Measurements from ENCODE around the gene GSE1.

The GSE1 gene

DNA sequence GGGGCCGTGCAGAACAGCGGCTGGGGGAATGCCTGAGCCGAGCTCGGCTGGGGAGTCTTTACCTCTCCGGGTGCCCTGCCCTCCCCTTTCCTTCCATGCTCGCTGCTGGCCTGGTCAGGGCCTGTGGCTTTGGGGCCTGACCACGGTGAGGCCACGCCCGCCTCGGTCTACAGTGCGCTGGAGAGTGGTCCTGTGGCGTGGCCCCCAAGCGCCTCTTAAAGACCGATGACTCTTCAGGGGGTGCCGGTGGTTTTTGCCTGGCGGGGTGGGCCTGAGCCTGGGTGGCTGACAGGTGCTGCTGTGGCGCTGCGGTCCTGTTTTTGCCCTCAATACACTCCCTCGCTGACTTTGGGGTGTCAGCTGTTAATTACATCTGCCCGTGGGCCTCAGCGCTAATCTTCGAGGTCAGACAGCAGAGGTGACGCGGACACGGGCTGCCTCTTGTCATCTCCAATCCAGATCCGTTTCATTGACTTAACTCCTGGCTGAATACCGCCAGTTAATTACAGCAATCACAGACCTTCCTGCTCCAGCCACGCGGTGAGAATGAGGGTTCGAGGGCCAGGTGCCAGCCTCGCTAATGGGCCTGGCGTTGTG, 29.7 kb downstream of the GSE1 start (continued):
- TF ChIP-seq, protein P1, sequence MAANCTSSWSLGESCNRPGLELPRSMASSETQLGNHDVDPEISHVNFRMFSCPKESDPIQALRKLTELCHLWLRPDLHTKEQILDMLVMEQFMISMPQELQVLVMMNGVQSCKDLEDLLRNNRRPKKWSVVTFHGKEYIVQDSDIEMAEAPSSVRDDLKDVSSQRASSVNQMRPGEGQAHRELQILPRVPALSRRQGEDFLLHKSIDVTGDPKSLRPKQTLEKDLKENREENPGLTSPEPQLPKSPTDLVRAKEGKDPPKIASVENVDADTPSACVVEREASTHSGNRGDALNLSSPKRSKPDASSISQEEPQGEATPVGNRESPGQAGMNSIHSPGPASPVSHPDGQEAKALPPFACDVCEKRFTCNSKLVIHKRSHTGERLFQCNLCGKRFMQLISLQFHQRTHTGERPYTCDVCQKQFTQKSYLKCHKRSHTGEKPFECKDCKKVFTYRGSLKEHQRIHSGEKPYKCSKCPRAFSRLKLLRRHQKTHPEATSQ (tag by site-specific recombination; IDR thresholded peaks at IDR 0.05), result no peak
- TF ChIP-seq ZNF701 (tag by site-specific recombination; IDR thresholded peaks at IDR 0.05) (no peak), ZFP37 (tag by site-specific recombination; IDR thresholded peaks at IDR 0.05) (no peak), MZF1 (tag by site-specific recombination; IDR thresholded peaks at IDR 0.05; ENCODE audit: borderline replicate concordance) (no peak), ZSCAN23 (tag by site-specific recombination; IDR thresholded peaks at IDR 0.05) (no peak)

DNA sequence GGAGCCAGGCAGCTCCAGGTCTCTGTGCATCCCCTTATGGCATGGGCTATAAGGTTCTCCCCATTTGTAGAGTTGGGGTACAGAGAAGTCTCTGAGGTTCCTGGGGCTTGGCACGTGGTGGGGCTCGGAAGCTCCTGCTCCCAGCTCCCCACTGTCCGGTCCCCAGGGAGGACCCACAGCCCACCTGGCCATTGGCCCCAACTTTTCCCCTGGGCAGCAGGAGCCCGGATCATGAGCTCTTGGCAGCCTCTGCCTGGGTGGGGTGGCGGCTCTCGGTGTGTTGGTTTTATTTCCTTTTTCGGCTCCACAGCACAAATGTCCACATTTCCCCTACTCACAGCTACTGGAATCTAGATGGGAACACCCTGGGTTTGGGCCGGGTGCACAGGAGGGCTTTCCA, 30.5 kb downstream of the GSE1 start:
- H3K9me3 ChIP-seq (ENCODE audit: control insufficient read depth, insufficient read depth, low read depth, low read length), result no peaks in the 10 kb centered on the region
- no peak overlapping the region for H3K4me3 ChIP-seq (ENCODE audit: low read depth, low read length)
- ChIA-PET CTCF (interaction anchor here (1.1 kb wide), 1 partner anchor 14 kb away, joined by 4 read pairs; no protein-coding TSS in a partner anchor), POLR2A (no interaction called here)
- H3K27ac ChIP-seq (ENCODE audit: extremely low read depth, low read depth, low read length), result no peak overlapping the region
- H3K36me3 ChIP-seq (ENCODE audit: control insufficient read depth in 2 of 2, insufficient read depth in 1 of 2, low read length in 2 of 2), result peaks cover 0 to 77% of the 10 kb centered on the region in 2 experiments; a peak in 2 of 3 replicates
- H3K4me1 ChIP-seq (ENCODE audit: control insufficient read depth, insufficient read depth, low read length), result no peaks in the 10 kb centered on the region
- TF ChIP-seq, protein P2, sequence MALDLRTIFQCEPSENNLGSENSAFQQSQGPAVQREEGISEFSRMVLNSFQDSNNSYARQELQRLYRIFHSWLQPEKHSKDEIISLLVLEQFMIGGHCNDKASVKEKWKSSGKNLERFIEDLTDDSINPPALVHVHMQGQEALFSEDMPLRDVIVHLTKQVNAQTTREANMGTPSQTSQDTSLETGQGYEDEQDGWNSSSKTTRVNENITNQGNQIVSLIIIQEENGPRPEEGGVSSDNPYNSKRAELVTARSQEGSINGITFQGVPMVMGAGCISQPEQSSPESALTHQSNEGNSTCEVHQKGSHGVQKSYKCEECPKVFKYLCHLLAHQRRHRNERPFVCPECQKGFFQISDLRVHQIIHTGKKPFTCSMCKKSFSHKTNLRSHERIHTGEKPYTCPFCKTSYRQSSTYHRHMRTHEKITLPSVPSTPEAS (tag by site-specific recombination; IDR thresholded peaks at IDR 0.05), result no peak
- TF ChIP-seq ZNF157 (tag by site-specific recombination; IDR thresholded peaks at IDR 0.05) (no peak), KLF8 (tag by site-specific recombination; IDR thresholded peaks at IDR 0.05) (no peak), ZNF266 (tag by site-specific recombination; IDR thresholded peaks at IDR 0.05; ENCODE audit: low read depth) (no peak), ZNF248 (tag by site-specific recombination; IDR thresholded peaks at IDR 0.05) (no peak), HOXA7 (CRISPR knock-in tag; IDR thresholded peaks at IDR 0.05; ENCODE audit: borderline replicate concordance) (no peak), ZNF585B (tag by site-specific recombination; IDR thresholded peaks at IDR 0.05) (no peak), ZNF843 (tag by site-specific recombination; IDR thresholded peaks at IDR 0.05) (no peak), ZNF23 (tag by site-specific recombination; IDR thresholded peaks at IDR 0.05; ENCODE audit: borderline replicate concordance) (no peak), ZNF394 (tag by site-specific recombination; IDR thresholded peaks at IDR 0.05; ENCODE audit: borderline replicate concordance) (no peak), SP7 (tag by site-specific recombination; IDR thresholded peaks at IDR 0.05) (no peak), ZNF335 (tag by site-specific recombination; conservative IDR thresholded peaks at IDR 0.05) (no peak), ZNF211 (tag by site-specific recombination; IDR thresholded peaks at IDR 0.05; ENCODE audit: low read depth) (no peak), ZNF133 (tag by site-specific recombination; IDR thresholded peaks at IDR 0.05) (no peak), ZNF558 (tag by site-specific recombination; IDR thresholded peaks at IDR 0.05) (no peak), ZNF140 (tag by site-specific recombination; IDR thresholded peaks at IDR 0.05) (no peak)
- TF ChIP-seq, protein P3, sequence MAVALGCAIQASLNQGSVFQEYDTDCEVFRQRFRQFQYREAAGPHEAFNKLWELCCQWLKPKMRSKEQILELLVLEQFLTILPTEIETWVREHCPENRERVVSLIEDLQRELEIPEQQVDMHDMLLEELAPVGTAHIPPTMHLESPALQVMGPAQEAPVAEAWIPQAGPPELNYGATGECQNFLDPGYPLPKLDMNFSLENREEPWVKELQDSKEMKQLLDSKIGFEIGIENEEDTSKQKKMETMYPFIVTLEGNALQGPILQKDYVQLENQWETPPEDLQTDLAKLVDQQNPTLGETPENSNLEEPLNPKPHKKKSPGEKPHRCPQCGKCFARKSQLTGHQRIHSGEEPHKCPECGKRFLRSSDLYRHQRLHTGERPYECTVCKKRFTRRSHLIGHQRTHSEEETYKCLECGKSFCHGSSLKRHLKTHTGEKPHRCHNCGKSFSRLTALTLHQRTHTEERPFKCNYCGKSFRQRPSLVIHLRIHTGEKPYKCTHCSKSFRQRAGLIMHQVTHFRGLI (tag by site-specific recombination; IDR thresholded peaks at IDR 0.05), result no peak
- TF ChIP-seq, protein P4, sequence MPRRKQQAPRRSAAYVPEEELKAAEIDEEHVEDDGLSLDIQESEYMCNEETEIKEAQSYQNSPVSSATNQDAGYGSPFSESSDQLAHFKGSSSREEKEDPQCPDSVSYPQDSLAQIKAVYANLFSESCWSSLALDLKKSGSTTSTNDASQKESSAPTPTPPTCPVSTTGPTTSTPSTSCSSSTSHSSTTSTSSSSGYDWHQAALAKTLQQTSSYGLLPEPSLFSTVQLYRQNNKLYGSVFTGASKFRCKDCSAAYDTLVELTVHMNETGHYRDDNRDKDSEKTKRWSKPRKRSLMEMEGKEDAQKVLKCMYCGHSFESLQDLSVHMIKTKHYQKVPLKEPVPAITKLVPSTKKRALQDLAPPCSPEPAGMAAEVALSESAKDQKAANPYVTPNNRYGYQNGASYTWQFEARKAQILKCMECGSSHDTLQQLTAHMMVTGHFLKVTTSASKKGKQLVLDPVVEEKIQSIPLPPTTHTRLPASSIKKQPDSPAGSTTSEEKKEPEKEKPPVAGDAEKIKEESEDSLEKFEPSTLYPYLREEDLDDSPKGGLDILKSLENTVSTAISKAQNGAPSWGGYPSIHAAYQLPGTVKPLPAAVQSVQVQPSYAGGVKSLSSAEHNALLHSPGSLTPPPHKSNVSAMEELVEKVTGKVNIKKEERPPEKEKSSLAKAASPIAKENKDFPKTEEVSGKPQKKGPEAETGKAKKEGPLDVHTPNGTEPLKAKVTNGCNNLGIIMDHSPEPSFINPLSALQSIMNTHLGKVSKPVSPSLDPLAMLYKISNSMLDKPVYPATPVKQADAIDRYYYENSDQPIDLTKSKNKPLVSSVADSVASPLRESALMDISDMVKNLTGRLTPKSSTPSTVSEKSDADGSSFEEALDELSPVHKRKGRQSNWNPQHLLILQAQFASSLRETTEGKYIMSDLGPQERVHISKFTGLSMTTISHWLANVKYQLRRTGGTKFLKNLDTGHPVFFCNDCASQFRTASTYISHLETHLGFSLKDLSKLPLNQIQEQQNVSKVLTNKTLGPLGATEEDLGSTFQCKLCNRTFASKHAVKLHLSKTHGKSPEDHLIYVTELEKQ (tag by site-specific recombination; IDR thresholded peaks at IDR 0.05; ENCODE audit: borderline replicate concordance), result no peak
- TF ChIP-seq, protein P5, sequence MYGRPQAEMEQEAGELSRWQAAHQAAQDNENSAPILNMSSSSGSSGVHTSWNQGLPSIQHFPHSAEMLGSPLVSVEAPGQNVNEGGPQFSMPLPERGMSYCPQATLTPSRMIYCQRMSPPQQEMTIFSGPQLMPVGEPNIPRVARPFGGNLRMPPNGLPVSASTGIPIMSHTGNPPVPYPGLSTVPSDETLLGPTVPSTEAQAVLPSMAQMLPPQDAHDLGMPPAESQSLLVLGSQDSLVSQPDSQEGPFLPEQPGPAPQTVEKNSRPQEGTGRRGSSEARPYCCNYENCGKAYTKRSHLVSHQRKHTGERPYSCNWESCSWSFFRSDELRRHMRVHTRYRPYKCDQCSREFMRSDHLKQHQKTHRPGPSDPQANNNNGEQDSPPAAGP (tag by site-specific recombination; IDR thresholded peaks at IDR 0.05), result no peak
